HG03045 (cell line): ENCODE results near the gene ZNF358.
"Not testable (repeated sequence)": the region's sequence is repeated elsewhere in the genome, so short reads cannot be mapped to it uniquely, and the experiment has no call there.

Source experiments
- ATAC-seq: cut with Tn5 transposase; IDR thresholded peaks from one replicate; pipeline ENCODE4 v1.9.1; 2021; ENCODE audit warnings: mild to moderate bottlenecking, moderate library complexity; ENCODE audit not compliant: unreplicated experiment

Gene ZNF358

DNA sequence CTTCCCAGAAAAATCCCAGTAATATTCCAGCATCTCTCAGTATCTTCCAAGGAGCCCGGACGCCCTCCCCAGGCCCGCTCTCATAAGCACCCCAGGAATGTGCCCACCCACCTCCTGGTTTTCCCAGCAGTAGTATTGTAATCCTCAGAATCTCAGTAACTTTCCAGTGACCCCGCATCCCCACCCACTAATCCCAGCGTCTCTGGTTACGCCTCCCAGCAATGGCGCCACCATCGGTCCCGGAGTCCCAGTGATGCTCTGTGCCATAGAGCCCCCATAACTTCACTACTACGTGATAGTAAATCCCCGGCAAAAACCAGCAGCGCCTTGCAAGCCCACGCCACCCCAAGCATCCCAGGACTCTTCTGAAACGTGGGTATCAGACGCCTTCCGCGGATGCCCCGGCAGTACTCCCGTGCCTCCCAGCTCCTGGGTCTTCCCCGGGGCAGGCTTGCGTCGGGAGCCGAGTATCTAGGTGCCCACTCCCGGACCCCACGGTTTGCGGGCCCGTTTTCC is 18.7 kb downstream of the ZNF358 start:
- no peak for ATAC-seq

GRCh38 chr19:7535047-7535997 is 19.4 kb downstream of the ZNF358 start, which contains the start of gene PNPLA6:
Gene PNPLA6 (plus strand): TSS chr19:7535717. CDS start chr19:7535789, 72 bp downstream.
- peak; percentile 66 for ATAC-seq

- no peak for ATAC-seq
Measured at GRCh38 chr19:7535998-7536695, 20.2 kb downstream of the ZNF358 start.

GRCh38 chr19:7538990-7539389 is 23.1 kb downstream of the ZNF358 start:
- not testable (repeated sequence) for ATAC-seq

DNA sequence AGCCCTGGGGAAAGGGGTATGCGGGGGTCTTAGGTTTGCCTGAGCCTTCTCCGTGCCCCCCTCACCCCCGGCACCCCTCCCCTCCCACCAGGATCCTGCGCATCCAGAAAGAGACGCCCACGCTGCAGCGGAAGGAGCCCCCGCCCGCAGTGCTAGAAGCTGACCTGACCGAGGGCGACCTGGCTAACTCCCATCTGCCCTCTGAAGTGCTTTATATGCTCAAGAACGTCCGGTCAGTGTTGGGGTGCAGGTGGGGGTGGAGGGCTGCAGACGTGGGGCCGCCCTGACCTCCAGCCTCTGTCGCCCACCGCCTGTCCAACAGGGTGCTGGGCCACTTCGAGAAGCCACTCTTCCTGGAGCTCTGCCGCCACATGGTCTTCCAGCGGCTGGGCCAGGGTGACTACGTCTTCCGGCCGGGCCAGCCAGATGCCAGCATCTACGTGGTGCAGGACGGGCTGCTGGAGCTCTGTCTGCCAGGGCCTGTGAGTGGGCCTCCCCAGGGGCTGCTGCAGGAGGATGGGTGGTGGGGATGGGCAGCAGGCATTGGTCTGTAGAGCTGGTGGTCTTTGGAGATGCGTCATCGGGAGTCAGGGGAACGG is 24.0 kb downstream of the ZNF358 start:
- ATAC-seq = no peak

- ATAC-seq = no peak
Measured at GRCh38 chr19:7540761-7541474, 25.0 kb downstream of the ZNF358 start.

GRCh38 chr19:7541475-7541824 is 25.5 kb downstream of the ZNF358 start:
- ATAC-seq = no peak

GRCh38 chr19:7541828-7542443 is 26.0 kb downstream of the ZNF358 start:
- ATAC-seq = no peak

DNA sequence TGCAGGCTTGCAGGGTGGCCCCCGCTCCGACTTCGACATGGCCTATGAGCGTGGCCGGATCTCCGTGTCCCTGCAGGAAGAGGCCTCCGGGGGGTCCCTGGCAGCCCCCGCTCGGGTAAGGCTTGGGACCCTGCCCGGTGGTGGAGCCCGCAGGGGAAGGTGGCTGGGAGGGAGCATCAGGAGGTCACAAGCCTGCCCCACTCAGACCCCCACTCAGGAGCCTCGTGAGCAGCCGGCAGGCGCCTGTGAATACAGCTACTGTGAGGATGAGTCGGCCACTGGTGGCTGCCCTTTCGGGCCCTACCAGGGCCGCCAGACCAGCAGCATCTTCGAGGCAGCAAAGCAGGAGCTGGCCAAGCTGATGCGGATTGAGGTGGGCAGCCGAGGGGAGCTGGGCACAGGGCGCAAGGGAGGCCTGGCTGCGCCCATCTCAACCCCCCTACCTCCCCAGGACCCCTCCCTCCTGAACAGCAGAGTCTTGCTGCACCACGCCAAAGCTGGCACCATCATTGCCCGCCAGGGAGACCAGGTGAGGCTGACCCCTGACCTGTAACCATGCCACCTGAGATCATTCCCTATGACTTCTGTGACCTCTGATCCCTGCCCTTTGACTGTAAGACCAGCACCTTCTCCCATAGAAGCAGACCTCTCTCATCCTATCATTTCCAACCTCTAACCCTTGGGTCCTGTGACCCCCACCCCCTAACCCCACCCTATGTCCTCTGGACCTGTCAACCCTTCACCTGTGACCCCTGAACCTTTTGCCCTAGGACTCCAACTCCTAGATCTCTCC is 26.8 kb downstream of the ZNF358 start:
- ATAC-seq = no peak

DNA sequence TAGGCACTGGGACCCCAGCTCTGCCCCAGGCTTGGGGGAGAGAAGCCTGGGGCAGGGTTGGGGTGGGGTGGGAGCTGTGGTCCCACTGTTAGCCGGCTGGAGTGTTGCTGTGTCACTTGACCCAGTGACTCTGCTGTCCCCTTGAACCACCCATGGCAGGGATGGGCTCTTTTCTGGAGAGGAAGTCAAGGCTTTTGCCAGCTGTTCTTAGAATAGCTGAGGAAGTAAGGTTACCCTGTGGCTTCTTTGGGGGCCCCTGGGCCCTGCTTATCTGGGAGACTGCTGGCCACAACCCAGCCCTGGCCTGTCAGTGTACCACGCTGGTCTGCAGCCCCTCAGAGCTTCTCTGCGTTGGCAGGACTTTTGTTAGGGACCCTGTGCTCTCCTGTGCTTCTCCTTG is 28.7 kb downstream of the ZNF358 start:
- ATAC-seq = no peak

DNA sequence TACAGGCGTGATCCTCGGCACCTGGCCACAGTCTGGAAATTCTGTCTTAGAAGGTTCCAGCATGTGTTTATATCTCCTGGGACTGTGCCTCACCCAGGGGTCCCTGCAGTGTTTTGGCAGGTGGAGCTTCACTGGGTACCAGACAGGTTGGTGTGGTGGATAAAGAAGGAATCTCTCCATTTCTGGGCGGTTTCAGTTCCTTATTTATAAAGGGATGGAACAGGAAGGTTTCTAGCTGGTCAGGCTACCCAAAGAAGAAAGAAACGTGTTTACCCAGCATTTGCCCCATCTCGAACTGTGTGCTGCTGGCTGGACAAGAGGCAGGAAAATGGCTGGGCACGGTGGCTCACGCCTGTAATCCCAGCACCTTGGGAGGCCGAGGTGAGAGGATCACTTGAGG is 29.4 kb downstream of the ZNF358 start:
- no peak for ATAC-seq

- no peak for ATAC-seq
Measured at GRCh38 chr19:7545904-7546303, 30.0 kb downstream of the ZNF358 start.

DNA sequence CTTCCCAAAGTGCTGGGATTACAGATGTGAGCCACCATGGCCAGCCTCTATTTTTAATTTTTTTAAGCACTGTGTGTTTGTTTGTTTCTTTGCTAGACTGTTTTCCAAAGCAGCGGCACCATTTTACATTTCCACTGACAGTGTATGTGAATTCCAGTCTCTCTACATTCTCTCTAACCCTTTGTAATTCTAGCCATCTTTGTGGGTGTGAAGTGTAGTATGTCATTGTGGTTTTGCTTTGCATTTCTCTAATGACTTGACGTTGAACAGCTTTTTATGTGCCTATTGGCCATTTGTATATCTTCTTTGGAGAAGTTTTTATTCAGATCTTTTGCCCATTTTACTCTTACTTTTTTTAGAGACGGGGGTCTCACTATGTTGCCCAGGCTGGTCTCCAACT is 31.3 kb downstream of the ZNF358 start:
- ATAC-seq = no peak

GRCh38 chr19:7549429-7550148 is 33.7 kb downstream of the ZNF358 start:
- ATAC-seq = no peak

DNA sequence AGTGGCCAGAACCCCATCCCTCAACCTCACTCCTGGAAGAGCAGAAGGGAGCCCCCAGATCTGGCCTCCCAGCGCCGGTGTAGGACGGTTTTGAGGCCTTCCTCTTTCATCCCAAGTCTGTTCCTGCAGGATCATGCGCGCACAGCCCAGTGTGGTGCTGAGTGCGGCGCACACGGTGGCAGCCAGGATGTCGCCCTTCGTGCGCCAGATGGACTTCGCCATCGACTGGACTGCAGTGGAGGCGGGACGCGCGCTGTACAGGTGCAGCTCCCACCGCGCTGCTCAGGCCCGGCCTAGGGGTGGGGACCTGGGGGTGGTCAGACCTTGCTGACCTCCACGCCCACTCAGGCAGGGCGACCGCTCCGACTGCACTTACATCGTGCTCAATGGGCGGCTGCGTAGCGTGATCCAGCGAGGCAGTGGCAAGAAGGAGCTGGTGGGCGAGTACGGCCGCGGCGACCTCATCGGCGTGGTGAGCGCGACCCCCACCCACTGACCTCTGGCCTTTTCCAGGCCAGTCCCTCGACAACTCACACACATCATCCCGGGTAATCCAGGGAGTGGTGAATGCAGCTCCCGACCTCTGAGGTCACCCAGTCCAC is 34.4 kb downstream of the ZNF358 start:
- ATAC-seq = no peak

GRCh38 chr19:7550987-7551761 is 35.3 kb downstream of the ZNF358 start:
- ATAC-seq = no peak

DNA sequence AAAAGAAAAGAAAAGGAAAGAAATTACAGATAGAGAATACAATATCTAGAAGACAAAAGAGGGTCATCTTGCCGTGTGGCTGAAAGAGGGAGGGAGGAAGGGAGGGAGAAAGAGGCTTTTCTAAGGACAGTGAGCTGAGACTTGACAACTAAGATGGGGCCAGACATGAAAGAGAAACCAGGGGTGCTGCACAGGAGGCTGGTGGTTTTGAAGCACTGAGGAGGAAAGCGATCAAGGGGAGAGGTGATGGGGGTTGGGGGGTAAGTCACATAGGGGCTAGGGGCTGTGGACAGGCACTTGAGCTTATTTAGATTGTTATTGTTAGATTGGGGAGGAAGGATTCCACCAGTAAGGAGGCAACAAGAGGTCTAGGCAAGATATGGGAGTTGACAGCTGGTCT is 36.9 kb downstream of the ZNF358 start:
- ATAC-seq = no peak

DNA sequence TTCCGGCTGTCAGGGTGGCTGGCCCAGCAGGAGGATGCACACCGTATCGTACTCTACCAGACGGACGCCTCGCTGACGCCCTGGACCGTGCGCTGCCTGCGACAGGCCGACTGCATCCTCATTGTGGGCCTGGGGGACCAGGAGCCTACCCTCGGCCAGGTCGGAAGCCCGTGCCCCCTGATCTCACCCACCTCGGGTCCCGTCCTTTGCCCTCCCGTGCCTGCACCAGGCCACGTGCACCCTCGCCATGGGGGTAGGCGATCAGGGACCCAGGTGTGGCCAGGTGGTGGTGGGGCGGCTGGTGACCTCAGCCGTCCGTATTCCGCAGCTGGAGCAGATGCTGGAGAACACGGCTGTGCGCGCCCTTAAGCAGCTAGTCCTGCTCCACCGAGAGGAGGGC is 38.7 kb downstream of the ZNF358 start:
- ATAC-seq = no peak
